GM19328 (cell line): ENCODE measurements around the gene PAFAH2.

ENCODE experiments used
- ATAC-seq: cut with Tn5 transposase; IDR thresholded peaks from one replicate; pipeline ENCODE4 v1.9.1; 2021; ENCODE audit warnings: mild to moderate bottlenecking, moderate library complexity; ENCODE audit not compliant: unreplicated experiment

PAFAH2 gene

GRCh38 chr1:26015358-26015757 lies 17.5 kb upstream of the PAFAH2 start:
- ATAC-seq: no peak

- no peak for ATAC-seq
Measured at GRCh38 chr1:26014179-26014578, 16.3 kb upstream of the PAFAH2 start.

- ATAC-seq: no peak
Measured at GRCh38 chr1:26012864-26013263, 15.0 kb upstream of the PAFAH2 start.

GRCh38 chr1:26010825-26011224 lies 13.0 kb upstream of the PAFAH2 start:
- no peak for ATAC-seq

GRCh38 chr1:26009796-26010447 lies 12.1 kb upstream of the PAFAH2 start:
- no peak for ATAC-seq

GRCh38 chr1:26006710-26007109 lies 8.8 kb upstream of the PAFAH2 start:
- no peak for ATAC-seq

- no peak for ATAC-seq
Measured at GRCh38 chr1:26005434-26006105, 7.7 kb upstream of the PAFAH2 start.

- no peak for ATAC-seq
Measured at GRCh38 chr1:26003756-26004155, 5.9 kb upstream of the PAFAH2 start.

GRCh38 chr1:26003262-26003661 lies 5.4 kb upstream of the PAFAH2 start:
- ATAC-seq: no peak

GRCh38 chr1:25999041-25999800 lies 1.4 kb upstream of the PAFAH2 start:
- ATAC-seq: no peak

GRCh38 chr1:25996966-25997827 lies 666 bp downstream of the PAFAH2 start:
- ATAC-seq: no peak

GRCh38 chr1:25994402-25995150 lies 3.3 kb downstream of the PAFAH2 start:
- no peak for ATAC-seq

- ATAC-seq: no peak
Measured at GRCh38 chr1:25993197-25993951, 4.5 kb downstream of the PAFAH2 start.

GRCh38 chr1:25992689-25993171 lies 5.1 kb downstream of the PAFAH2 start:
- no peak for ATAC-seq

- ATAC-seq: no peak
Measured at GRCh38 chr1:25991937-25992688, 5.8 kb downstream of the PAFAH2 start.

- no peak for ATAC-seq
Measured at GRCh38 chr1:25990702-25991395, 7.0 kb downstream of the PAFAH2 start.

GRCh38 chr1:25990251-25990650 lies 7.6 kb downstream of the PAFAH2 start:
- no peak for ATAC-seq
